ENCODE measurements around the gene NDUFB3.

GRCh38 chr2:201127570-201127969 is 55.8 kb downstream of the NDUFB3 start:
- no peak for TF ChIP-seq CTCF (IDR thresholded peaks at IDR 0.05)
- TF ChIP-seq POLR2A (IDR thresholded peaks at IDR 0.05), result no peak
- TF ChIP-seq EP300 (IDR thresholded peaks at IDR 0.05), result no peak
